NCI-H774 (cell line): ENCODE measurements around the gene AKAP13.
"Not testable (repeated sequence)": the region's sequence is repeated elsewhere in the genome, so short reads cannot be mapped to it uniquely, and the experiment has no call there.

Source experiments
- DNase-seq: peaks from one replicate; lab custom pipeline; 2025; lab: John Stamatoyannopoulos, UW

The AKAP13 gene

GRCh38 chr15:85380217-85380811 lies at the start of gene AKAP13:
AKAP13 (plus strand) TSS chr15:85380603; CDS start chr15:85485721, 105,118 bp downstream.
- peak; percentile 97 for DNase-seq

GRCh38 chr15:85330901-85331588 lies 49.4 kb upstream of the AKAP13 start:
- DNase-seq: no peak

GRCh38 chr15:85331655-85332285 lies 48.6 kb upstream of the AKAP13 start:
- DNase-seq: no peak

- DNase-seq: no peak
These were observed 47.1 kb upstream of the AKAP13 start for GRCh38 chr15:85333132-85333831.

GRCh38 chr15:85334241-85334640 lies 46.2 kb upstream of the AKAP13 start:
- no peak for DNase-seq

GRCh38 chr15:85335193-85335942 lies 45.0 kb upstream of the AKAP13 start:
- no peak for DNase-seq

GRCh38 chr15:85336880-85337279 lies 43.5 kb upstream of the AKAP13 start:
- no peak for DNase-seq

GRCh38 chr15:85337425-85338074 lies 42.9 kb upstream of the AKAP13 start:
- DNase-seq: no peak

GRCh38 chr15:85340321-85340665 lies 40.1 kb upstream of the AKAP13 start:
- DNase-seq: no peak

GRCh38 chr15:85340852-85341251 lies 39.6 kb upstream of the AKAP13 start:
- no peak for DNase-seq

GRCh38 chr15:85342163-85342562 lies 38.2 kb upstream of the AKAP13 start:
- DNase-seq: not testable (repeated sequence)

GRCh38 chr15:85343443-85343842 lies 37.0 kb upstream of the AKAP13 start:
- not testable (repeated sequence) for DNase-seq

- not testable (repeated sequence) for DNase-seq
These were observed 36.2 kb upstream of the AKAP13 start for GRCh38 chr15:85344241-85344640.

GRCh38 chr15:85344653-85345114 lies 35.7 kb upstream of the AKAP13 start:
- DNase-seq: not testable (repeated sequence)

GRCh38 chr15:85345196-85345918 lies 35.0 kb upstream of the AKAP13 start:
- DNase-seq: not testable (repeated sequence)

- not testable (repeated sequence) for DNase-seq
These were observed 33.8 kb upstream of the AKAP13 start for GRCh38 chr15:85346462-85347084.

GRCh38 chr15:85347264-85348047 lies 32.9 kb upstream of the AKAP13 start:
- DNase-seq: peak; percentile 6

GRCh38 chr15:85348048-85348766 lies 32.2 kb upstream of the AKAP13 start:
- DNase-seq: not testable (repeated sequence)

- not testable (repeated sequence) for DNase-seq
These were observed 31.3 kb upstream of the AKAP13 start for GRCh38 chr15:85349062-85349461.
